GM19351 (cell line): Measurements from ENCODE around the gene N4BP2L2.

Source experiments
- ATAC-seq: cut with Tn5 transposase; IDR thresholded peaks from one replicate; pipeline ENCODE4 v1.9.1; 2021; ENCODE audit warnings: mild to moderate bottlenecking, moderate library complexity; ENCODE audit not compliant: unreplicated experiment

The N4BP2L2 gene

GRCh38 chr13:32472194-32472621 is 66.4 kb downstream of the N4BP2L2 start:
- ATAC-seq, result peak; percentile 83

GRCh38 chr13:32471187-32471922 is 67.2 kb downstream of the N4BP2L2 start:
- no peak for ATAC-seq

- no peak for ATAC-seq
Observed at GRCh38 chr13:32468502-32469142, 70.0 kb downstream of the N4BP2L2 start.

- no peak for ATAC-seq
Observed at GRCh38 chr13:32456591-32456990, 82.0 kb downstream of the N4BP2L2 start.

GRCh38 chr13:32455594-32455903 is 83.0 kb downstream of the N4BP2L2 start:
- no peak for ATAC-seq

GRCh38 chr13:32454886-32455593 is 83.6 kb downstream of the N4BP2L2 start:
- ATAC-seq, result no peak

- no peak for ATAC-seq
Observed at GRCh38 chr13:32453981-32454380, 84.6 kb downstream of the N4BP2L2 start.

- no peak for ATAC-seq
Observed at GRCh38 chr13:32448972-32449371, 89.6 kb downstream of the N4BP2L2 start.

- ATAC-seq, result no peak
Observed at GRCh38 chr13:32447894-32448623, 90.5 kb downstream of the N4BP2L2 start.

GRCh38 chr13:32446773-32447465 is 91.7 kb downstream of the N4BP2L2 start:
- ATAC-seq, result no peak

- ATAC-seq, result no peak
Observed at GRCh38 chr13:32446220-32446619, 92.4 kb downstream of the N4BP2L2 start.

GRCh38 chr13:32445461-32445860 is 93.1 kb downstream of the N4BP2L2 start:
- ATAC-seq, result no peak

GRCh38 chr13:32443111-32443510 is 95.5 kb downstream of the N4BP2L2 start:
- ATAC-seq, result peak; percentile 66

- ATAC-seq, result no peak
Observed at GRCh38 chr13:32438871-32439270, 99.7 kb downstream of the N4BP2L2 start.

GRCh38 chr13:32432856-32433255 is 105.7 kb downstream of the N4BP2L2 start:
- ATAC-seq, result no peak

GRCh38 chr13:32431361-32431760 is 107.2 kb downstream of the N4BP2L2 start:
- ATAC-seq, result no peak

GRCh38 chr13:32430018-32430747 is 108.4 kb downstream of the N4BP2L2 start:
- no peak for ATAC-seq

GRCh38 chr13:32429433-32429909 is 109.1 kb downstream of the N4BP2L2 start:
- no peak for ATAC-seq

GRCh38 chr13:32428581-32429432 is 109.8 kb downstream of the N4BP2L2 start:
- no peak for ATAC-seq
